Stimulated activated CD4-positive, alpha-beta T cell treated with anti-CD3 and anti-CD28 coated beads, Interleukin-4, amount 100 ng/mL, for 48 hours (primary cell): Measurements from ENCODE around the gene MAGI2.

Source experiments
- DNase-seq, 2 donors: peaks; one replicate each; pipeline ENCODE4 v3.0.0-alpha.2; 2020; ENCODE audit warnings: low read depth in 2 of 2

Gene MAGI2

DNA sequence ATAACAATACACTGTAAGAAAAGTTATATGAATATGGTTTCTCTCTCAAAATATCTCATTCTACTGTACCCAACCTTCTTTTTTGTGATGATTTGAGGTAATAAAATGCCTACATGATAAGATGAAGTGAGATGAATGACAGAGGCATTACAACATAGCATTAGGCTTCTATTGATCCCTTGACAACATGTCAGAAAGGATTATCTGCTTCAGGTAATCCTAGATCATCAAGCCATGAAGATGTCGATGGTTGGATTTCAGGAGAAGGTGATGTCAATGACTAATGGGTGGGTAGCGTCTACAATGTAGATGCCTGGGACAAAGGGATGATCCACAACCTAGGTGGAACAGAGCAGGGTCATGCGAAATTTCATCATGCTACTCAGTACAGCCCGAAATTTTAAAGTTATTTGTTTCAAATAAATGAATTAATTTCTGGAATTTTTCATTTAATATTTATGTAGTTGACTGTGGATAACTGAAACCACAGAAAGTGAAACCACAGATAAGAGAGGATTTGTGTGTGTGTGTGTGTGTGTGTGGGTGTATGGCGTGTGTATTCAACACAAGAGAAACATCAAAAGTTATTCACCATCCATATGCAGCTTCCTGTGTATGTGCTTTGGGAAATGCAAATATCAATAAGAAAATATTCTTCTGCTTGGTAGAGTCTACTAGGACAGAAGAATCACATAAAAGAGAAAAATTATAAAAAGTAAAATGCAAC, 77.0 kb downstream of the MAGI2 start:
- no peak for DNase-seq

DNA sequence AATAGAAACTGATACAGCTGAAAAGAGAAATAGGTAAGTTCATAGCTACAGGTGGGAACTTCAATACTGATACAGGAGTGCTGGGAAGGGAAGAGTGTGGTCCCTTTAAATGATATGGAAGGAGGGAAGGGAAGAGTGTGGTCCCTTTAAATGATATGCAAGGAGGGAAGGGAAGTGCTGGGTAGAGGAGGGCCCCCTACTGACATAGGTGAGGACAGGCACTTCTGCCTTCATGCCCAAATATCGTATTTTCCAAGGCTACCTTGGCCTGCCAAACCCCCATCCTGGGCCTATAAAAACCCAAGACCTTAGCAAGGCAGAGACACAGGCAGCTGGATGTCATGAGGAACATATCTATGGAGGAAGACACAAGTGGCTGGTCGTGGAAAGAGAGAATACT, 92.3 kb downstream of the MAGI2 start:
- no peak for DNase-seq

DNA sequence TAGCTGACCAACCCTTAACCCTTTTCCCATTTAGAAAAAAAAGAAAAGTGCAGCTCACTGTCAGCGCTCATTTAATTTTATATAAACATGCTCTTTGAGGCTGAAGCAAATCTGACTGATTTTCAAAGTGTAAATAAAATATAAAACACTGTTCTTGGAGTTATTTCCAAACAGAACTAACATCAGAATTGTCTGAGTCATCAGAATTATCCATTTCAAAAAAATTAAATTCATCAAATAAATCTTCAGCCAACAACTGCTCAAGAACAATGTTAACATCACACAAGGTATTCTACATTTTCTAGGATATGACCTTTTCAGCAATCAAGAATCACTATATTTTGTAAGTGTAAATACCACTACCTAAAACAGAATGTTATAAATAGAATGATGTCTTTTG, 93.6 kb downstream of the MAGI2 start:
- DNase-seq, result no peak

DNA sequence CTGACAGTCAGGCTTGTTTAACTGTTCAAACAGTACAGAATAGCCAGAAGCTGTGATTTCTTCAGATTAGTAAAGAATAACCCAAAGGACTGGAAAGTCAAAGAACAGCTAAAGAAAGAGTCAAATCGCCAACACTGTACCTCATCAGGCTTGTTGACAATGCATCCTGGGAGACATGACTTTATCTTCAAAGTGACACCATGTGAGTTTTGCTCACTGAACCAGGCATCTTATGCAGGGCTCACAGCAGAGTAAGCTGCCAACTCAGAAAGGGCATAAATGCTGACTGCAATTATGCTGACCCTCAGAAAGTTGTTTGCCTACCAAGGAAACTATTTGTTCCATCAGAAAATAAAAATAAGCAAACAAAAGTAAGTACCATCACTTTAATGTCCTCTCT, 96.4 kb downstream of the MAGI2 start:
- no peak for DNase-seq

DNA sequence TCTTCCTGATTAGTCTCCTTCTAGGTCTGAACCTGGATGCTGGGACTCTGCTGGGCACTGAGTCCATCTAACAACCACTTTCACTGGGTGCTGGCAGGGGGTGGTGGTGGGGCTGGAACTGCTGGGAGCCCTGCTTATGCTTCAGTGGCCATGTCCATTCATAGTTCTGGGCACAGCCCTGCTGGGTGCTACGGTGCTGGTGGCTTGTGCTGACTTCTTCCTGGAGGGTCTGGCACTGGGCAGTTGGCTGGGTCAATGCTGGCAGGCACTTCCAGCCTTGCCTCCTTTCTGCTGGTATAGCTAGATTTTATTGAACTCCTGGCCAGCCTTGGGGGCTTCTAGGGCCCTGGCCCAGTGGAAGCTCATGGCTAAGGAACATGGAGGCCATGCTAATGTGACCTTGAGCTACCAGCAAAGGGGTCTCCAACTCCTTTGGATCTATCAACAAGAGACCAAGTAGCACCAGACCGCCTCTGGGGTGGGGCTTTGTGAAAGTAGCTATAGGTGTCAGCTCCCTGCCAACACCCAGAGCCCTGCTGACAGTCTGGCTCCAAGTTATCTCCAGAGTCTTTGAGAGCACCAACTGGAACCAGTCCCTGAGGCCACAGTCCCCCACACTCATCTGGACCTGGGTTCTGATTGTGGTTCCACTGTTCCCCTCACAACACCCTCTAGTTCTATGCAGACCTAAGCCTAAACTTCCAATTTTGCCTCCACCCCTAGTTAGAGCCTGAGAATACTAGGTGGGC, 99.6 kb downstream of the MAGI2 start:
- no peak for DNase-seq

DNA sequence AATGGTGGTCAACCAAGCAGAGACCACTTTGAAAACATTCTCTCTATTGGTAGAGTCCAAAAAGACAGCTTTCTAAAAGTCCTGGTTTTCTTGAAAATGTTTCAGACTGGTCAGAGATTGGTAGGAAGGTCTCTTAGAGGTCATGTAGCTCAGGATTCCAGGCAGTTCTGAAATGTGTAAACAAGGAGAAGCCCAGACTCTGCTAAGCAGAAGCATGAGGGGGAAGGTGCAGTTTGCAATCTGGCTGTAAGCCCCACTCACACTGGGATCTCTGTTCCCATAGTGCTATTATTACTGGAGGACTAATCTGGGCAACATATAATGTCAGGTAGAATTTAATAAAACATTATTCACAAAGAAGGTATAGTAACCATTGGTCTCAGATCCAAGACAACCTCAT, 101.1 kb downstream of the MAGI2 start:
- DNase-seq, result no peak

DNA sequence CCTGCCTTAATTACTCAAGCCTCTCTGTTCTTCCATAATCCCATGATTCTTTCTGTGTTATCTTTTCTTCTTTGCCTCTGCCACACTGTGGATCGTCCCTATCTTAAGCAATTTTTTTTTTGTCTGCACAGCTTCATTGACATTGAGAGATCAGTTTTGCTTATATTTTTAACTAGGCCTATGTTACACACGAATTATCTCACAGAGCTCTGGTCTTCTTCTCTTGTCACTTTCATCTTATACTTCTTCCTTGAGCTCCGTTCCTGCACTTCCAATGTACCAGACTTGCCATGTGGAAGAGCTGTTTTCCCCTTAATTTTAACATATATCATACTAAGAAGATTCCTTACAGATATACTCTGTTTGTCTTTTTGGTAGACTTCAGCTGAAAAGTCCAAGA, 106.1 kb downstream of the MAGI2 start:
- DNase-seq, result no peak

DNA sequence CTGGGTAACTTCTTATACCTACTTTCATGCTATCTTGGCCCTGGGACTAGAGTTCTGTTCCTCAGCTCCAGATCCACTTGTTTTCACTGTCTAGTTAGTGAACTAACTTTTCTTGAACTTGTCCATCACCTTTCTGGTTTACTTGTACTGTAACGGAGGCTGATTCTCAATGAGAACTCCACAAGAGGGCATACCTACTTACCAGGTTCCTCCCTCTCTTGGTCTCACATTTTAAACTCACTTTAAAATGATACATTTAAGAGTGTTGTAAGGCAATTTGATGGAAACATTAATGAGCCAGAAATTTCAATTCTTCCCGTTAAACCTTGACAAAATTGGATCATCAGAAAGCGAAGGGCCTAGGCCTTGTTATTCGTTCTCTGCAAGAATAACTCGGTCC, 111.6 kb downstream of the MAGI2 start:
- no peak for DNase-seq

DNA sequence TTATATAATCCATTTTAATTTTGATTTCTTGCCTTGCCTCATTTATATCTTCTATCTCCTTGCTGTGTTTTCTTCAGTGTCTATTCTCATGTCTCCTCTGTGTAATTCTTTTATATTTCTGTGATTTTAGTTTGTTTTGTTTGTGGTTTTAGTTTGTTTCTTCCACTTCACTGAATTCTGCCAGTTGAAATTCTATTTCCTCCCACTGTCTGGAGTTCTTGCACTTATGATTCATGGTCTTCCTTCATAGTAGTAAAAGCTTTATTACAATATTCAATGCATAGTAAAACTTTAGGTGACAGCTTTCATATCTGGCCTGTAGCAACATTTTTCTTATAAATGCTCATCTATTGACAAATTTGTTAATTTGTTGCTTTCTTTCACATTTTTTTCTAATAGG, 113.3 kb downstream of the MAGI2 start:
- no peak for DNase-seq

DNA sequence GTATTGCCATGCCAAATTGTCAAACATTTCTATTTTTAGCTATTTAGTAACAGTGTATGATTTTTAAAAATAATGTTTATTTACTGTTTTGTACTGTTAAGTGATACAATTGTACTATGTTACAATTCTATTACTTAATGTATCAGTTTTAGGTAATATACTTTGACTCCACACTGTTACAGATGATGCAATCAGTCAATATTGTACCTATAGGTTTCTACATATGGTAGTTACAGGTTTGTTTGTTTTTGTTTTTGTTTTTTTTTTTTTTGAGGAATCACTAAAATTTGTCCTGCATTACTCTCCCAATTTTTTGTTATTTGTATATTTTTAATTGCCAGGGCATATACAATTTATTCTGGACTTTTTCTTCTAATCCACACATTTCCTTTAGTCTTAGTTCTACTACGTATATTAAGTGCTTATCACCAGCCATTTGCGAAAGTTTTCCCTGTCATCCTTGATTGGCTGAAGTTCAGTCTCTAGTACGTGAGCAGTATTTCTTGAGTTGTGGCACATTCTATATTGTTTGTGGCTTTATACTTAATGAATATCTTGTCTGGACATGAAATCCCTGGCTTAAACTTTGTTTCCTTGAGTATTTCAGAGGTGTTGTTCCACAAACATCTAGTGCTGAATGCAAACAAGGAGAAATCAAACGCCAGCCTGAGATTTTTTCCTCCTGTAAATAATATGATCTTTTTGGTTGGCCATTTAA, 114.1 kb downstream of the MAGI2 start:
- DNase-seq, result no peak

DNA sequence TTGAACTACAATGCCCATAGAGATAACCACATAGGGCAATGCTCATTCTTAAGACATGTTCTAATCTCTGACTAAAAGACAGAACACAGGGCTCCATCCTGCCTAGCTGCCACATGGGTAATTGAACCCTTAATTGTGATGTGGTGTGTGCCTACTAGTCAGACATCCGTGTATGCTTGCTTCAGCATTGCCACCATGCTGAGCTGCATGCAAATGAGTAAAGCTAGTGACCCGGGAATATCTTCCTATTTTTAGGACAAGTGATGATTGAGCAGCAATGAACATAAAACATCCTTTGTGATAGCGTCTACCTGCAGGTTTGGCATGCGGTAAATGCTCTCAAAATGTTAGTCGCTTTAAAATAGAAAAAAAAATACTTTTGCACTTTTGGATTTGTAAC, 115.8 kb downstream of the MAGI2 start:
- no peak for DNase-seq

DNA sequence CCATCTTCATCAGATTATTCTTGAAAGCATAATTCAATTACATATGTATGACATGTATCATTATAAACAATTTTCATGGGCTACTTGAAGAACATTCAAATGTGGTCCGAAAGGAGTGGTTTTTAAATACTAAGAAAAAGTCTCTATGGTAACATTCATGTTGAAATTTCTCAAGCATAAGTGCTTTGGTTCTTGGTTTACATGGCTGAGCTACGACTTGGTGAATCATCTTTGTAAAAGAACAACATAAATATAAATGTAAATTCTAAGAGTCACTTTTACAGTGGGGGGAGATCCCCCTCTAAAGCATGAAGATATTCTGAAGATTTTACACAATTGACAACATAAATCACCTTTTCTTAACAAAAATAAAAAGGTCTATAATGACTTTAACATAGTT, 118.6 kb downstream of the MAGI2 start:
- no peak for DNase-seq

DNA sequence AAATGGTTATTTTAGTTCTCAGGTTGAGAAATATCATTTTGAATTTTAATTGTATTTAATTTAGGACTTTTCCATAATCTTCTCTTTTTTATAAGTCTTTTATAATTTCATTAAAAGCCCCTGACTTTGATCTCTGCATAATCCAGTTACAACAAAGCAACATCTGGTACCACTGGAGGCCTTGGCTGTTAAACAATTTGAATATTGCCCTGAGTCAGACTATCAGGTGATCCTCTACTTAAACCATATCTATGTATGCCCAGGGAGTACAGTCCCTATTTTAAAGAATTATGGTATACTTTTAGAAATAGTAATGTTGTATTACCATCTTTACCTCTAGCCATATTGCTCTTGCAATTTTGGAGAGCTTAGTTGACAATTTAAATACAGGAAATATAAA, 119.1 kb downstream of the MAGI2 start:
- DNase-seq, result no peak

DNA sequence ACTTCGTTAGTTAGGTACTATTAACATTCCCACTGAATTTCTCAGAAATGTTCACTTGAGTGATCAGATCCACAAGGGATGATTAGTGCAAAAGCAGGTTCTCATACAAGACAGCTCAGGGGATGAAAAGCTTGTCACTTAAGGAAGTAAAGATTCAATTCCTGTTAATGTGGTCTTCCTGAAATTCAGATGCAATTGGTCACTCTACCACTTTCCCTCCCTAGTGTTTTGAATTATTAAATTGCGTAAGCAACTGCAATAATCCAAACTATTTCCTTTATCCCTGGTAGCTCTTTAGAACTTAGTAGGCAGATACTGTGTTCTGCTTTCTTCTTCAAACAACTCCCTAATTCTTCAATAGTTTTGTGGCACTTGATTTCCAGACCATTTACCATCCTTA, 121.4 kb downstream of the MAGI2 start:
- no peak for DNase-seq

DNA sequence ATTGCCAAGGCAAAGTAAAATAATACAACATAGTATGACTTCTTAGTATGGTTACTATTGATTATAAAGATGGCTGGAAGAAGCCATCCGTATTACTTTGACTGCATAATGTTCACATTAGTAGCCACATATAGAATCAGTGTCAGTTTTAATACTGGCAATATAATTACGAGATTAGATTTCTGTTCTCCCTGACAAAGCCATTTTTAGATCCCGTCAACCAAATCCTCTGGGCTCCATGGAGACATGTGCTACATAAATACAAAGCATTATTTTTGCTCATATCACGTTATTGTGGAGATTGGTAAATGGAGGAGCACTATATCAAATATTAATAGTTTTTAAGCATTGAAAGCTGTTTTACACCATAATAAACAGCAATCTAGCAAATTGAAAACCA, 124.0 kb downstream of the MAGI2 start:
- no peak for DNase-seq

DNA sequence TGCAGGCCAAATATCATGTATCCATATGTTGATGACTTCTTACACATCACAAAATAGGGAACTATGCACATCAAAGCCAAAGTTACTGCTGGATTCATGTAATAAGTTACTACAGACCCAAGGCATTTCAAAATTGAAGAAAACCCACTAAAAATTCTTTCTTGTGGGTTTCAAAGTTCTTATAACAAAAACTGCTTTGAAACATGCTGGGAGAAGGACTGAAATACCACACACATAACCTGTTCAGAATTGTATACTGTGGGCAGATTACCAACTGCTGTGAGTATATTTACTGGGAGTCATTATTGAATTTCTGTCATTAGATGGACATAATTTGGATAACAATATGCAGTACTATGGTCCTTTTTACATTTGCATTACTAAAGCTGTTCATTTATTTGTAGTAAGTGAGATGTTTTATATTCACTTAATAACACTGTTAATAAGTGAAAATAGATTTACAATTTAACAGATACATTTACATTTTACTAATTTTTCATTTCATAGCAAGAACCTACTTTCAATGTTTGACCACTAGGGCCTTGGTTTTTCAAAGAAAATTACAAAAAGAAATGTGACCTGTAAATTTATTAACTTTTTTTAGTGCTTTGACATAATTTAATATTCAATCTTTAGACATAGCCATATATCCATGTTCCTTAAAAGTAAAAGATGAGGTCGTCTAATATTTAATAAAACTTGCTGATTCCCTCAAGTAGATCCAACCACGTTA, 132.6 kb downstream of the MAGI2 start:
- DNase-seq, result no peak

DNA sequence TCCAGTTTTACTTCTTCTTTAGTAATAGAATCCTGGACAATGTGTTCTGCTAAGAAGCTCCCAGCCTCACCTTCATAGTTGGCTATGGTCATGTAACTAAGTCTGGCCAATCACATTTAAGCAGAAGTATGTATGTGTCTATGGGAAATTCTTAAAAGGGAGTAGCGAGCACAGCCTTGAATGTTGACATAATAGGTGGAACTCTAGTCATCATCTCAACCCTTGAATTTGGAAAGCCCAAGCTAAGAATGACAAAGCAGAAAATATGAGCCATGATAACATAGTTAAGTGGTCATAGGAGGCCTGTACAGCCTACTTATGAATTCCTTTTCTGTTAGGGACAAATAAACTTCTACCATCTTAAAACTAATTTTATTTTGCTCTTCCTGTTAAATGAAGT, 134.1 kb downstream of the MAGI2 start:
- DNase-seq, result no peak

DNA sequence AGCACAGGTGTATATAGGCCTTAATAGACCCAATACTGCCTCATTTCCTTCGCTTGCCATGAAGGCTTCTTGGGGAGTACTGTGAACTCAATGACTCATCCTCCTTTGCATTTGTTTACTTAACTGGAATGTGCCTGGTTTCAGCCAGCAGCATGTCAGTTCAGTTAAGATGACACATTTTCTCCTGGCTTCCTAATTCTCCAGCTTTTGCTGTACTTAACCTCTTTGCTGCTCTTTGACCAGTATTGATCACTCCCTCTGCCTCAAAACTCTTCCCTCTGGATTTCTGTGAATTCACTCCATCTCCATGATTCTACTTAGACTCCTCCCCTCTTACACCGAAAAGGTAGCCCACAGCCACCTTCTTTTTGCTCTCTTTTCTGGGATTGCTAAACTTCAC, 135.7 kb downstream of the MAGI2 start:
- no peak for DNase-seq

DNA sequence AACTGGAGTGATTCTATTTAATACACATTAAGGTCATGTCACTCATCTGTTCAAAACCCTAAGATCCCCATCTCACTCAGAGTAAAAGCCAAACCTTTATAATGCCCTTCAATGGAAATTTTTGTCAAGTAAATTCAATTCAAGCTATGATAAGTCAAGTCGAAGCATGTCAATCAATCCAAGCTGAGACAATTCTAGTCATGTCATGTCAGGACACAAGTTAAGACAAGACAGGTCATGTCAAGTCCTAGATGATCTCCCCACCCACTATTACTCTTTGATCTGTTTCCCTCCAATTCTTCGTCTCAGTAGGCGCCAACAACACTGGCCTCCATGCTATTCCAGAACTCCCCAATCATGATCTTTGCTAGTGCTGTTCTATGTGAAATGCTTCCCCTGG, 141.4 kb downstream of the MAGI2 start:
- no peak for DNase-seq

DNA sequence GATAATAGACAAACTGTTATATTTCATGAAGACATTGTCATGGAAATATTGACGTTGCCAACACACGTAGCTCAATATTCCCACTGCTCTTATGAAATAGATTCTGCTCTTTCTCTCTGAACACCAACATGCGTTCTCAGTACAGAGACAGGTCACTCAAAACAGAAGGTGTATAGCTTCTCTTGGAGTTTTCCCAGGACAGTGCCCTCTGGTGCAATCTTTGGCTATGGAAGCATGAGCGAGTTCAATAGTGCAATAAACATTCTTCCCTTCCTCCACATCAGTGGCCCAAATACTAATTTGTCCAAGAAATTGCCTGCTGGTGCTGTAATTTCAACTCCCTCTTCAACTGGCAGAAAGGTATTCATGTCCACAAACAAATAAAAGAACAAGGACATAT, 145.3 kb downstream of the MAGI2 start:
- DNase-seq, result no peak

DNA sequence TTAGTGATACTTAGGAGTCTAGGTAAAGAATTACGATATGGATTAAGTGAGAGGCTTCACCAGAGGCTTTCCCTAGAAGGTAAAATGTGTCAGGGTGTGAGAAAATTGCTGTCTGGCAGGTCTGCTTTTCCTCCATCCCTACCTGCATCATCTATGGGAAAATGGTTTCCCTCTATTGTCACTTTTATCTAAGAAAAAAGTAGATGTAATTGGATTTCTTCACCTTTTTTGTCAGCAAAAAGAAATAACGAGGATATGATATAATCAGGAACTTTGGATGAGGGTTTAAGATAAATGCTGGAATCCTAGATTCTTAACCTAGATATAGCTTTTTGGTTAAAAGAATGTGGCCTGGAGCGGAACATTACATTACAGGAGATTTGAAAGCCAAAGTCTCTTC, 146.1 kb downstream of the MAGI2 start:
- no peak for DNase-seq

DNA sequence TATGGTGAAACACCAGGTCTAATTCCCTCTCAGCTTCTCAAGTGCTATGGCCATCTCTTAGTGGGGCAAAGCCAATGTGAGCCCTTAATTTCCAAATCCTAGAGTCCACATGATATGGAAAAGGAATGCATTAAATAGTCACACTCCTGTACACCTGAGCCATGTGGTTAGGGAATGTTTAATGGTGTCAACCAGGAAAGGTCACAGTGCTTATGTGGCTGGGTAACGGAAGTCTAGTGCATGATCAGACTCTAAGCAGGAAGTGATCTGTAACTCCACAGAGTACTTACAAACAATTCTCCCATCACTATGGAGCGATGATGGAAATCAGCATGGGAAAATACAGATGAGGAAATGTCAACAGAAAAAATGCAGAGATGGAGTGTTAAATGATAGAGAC, 148.8 kb downstream of the MAGI2 start:
- no peak for DNase-seq
